ENCODE data around the gene ATF6.
"Not testable (repeated sequence)": the region's sequence is repeated elsewhere in the genome, so short reads cannot be mapped to it uniquely, and the experiment has no call there.

The ATF6 gene

GRCh38 chr1:161721738-161722343, 44.3 kb upstream of the ATF6 start:
- H3K4me3 ChIP-seq (ENCODE audit: low read depth, low read length), result no peak overlapping the region
- TF ChIP-seq, protein P1, sequence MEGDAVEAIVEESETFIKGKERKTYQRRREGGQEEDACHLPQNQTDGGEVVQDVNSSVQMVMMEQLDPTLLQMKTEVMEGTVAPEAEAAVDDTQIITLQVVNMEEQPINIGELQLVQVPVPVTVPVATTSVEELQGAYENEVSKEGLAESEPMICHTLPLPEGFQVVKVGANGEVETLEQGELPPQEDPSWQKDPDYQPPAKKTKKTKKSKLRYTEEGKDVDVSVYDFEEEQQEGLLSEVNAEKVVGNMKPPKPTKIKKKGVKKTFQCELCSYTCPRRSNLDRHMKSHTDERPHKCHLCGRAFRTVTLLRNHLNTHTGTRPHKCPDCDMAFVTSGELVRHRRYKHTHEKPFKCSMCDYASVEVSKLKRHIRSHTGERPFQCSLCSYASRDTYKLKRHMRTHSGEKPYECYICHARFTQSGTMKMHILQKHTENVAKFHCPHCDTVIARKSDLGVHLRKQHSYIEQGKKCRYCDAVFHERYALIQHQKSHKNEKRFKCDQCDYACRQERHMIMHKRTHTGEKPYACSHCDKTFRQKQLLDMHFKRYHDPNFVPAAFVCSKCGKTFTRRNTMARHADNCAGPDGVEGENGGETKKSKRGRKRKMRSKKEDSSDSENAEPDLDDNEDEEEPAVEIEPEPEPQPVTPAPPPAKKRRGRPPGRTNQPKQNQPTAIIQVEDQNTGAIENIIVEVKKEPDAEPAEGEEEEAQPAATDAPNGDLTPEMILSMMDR (IDR thresholded peaks at IDR 0.05; ENCODE audit: low read depth, low read length, missing control alignments), result no peak
- in situ Hi-C loops (cut with HindIII; ENCODE audit: low sequenced_read_pairs), result no loop called here
- no peak for DNase-seq (ENCODE audit: low read depth)

GRCh38 chr1:161722406-161722805, 43.7 kb upstream of the ATF6 start:
- no peak overlapping the region for H3K4me3 ChIP-seq (ENCODE audit: low read depth, low read length)
- TF ChIP-seq, protein P1 (IDR thresholded peaks at IDR 0.05; ENCODE audit: low read depth, low read length, missing control alignments), result no peak
- DNase-seq (ENCODE audit: low read depth), result no peak
- in situ Hi-C loops (cut with HindIII; ENCODE audit: low sequenced_read_pairs), result no loop called here

DNA sequence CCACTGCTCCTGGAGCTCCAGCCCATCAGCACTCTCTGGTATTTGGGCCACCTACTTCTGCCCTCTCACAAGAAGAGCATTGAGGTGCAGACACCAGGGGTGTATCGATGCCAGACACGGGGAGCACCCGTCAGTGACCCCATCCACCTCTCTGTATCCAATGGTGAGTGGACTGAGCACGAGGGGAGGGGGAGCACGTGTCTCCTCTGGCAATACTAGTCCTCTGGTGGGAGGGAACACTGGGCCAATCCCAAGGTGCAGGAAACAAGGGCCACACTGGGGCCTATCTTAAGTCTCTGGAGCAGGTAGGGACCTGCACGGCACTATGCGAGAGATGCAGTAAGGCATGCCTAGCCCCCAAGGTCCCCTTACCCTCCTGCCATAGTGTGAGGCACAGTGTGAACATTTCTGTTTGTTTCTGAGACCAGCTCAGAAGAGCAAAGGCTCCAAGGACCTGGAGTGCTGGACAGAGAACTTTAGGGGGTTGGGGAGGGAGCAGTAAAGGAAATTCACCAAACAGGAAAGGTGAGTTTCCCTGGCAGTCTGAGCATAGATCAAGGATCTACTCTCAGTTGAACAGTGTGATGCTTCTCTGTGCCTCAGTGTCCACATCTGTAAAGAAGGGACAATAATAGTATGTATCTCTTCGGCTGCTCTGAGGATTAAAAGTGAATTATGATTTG, 42.5 kb upstream of the ATF6 start:
- DNase-seq (ENCODE audit: low read depth), result no peak
- TF ChIP-seq, protein P1 (IDR thresholded peaks at IDR 0.05; ENCODE audit: low read depth, low read length, missing control alignments), result no peak
- in situ Hi-C loops (cut with HindIII; ENCODE audit: low sequenced_read_pairs), result no loop called here
- no peak overlapping the region for H3K4me3 ChIP-seq (ENCODE audit: low read depth, low read length)

- H3K4me3 ChIP-seq (ENCODE audit: low read depth, low read length), result peak overlapping the region; percentile 63
- in situ Hi-C loops (cut with HindIII; ENCODE audit: low sequenced_read_pairs), result loop anchor here (25.0 kb wide), 1 partner anchor 513 kb away; the partner anchor contains the start of genes APOA2, FCER1G and NDUFS2
- DNase-seq (ENCODE audit: low read depth), result not testable (repeated sequence)
These were observed 40.7 kb upstream of the ATF6 start for GRCh38 chr1:161725258-161725907.

- no peak for DNase-seq (ENCODE audit: low read depth)
- TF ChIP-seq, protein P1 (IDR thresholded peaks at IDR 0.05; ENCODE audit: low read depth, low read length, missing control alignments), result peak; percentile 41
- H3K4me3 ChIP-seq (ENCODE audit: low read depth, low read length), result peak overlapping the region; percentile 63
- in situ Hi-C loops (cut with HindIII; ENCODE audit: low sequenced_read_pairs), result loop anchor here (25.0 kb wide), 1 partner anchor 514 kb away; the partner anchor contains the start of genes APOA2, FCER1G and NDUFS2
These were observed 40.1 kb upstream of the ATF6 start for GRCh38 chr1:161725908-161726472.

GRCh38 chr1:161726473-161727255, 39.5 kb upstream of the ATF6 start:
- DNase-seq (ENCODE audit: low read depth), result no peak
- TF ChIP-seq, protein P1 (IDR thresholded peaks at IDR 0.05; ENCODE audit: low read depth, low read length, missing control alignments), result no peak
- H3K4me3 ChIP-seq (ENCODE audit: low read depth, low read length), result peak overlapping the region; percentile 63
- in situ Hi-C loops (cut with HindIII; ENCODE audit: low sequenced_read_pairs), result loop anchor here (25.0 kb wide), 1 partner anchor 514 kb away; the partner anchor contains the start of genes APOA2, FCER1G and NDUFS2
